DMS 273 (cell line): ENCODE measurements around the gene ZNF304.
"Not testable (repeated sequence)": the region's sequence is repeated elsewhere in the genome, so short reads cannot be mapped to it uniquely, and the experiment has no call there.

ENCODE experiments used
- DNase-seq: peaks from one replicate; lab custom pipeline; 2025; ENCODE audit not compliant: unreplicated experiment; lab: John Stamatoyannopoulos, UW

Gene ZNF304

DNA sequence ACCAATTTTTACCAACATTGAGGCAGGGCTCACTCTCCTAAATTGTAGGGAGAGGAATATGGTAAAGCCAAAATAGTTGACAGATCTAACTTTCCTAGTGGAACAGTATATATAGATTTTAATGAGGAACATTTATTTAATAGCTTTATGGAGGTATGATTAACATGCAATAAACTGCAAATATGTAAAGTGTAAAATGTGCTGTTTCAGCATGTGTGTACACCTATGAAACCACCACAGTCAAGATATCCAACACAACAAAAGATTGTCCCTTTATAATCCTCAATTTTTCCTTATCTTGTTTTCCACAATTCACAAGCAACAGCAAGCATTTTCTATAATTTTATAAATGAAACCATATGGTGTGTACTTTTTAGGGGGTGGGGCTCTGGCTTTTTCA lies 8.2 kb downstream of the ZNF304 start:
- DNase-seq: no peak

DNA sequence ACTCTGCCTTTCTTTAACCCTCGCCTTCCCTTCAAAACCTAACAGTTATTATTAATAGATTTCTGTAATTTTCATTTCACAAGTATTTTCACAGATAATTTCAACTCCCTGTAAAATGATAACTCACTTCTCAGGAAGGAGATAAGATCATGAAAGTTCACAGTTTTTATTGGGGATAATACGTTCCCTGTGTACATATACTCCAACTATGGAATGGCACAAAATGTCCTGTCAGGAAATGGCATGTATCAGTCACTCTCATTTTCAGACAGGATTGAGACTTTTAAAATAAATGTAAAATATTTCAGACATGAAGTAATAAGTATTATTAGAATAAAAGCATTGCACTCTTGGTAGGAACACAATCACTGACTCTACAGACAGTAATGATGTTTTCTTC lies 11.3 kb downstream of the ZNF304 start:
- DNase-seq: no peak

GRCh38 chr19:57362997-57363687 lies 12.1 kb downstream of the ZNF304 start, which contains the start of the genes TRAPPC2B and ZNF547:
Gene TRAPPC2B (plus strand): TSS chr19:57363551. CDS start chr19:57364834, 1,283 bp downstream.
Gene ZNF547 (plus strand): TSS chr19:57363551. CDS start chr19:57368556, 5,005 bp downstream.
- DNase-seq: peak; percentile 99

DNA sequence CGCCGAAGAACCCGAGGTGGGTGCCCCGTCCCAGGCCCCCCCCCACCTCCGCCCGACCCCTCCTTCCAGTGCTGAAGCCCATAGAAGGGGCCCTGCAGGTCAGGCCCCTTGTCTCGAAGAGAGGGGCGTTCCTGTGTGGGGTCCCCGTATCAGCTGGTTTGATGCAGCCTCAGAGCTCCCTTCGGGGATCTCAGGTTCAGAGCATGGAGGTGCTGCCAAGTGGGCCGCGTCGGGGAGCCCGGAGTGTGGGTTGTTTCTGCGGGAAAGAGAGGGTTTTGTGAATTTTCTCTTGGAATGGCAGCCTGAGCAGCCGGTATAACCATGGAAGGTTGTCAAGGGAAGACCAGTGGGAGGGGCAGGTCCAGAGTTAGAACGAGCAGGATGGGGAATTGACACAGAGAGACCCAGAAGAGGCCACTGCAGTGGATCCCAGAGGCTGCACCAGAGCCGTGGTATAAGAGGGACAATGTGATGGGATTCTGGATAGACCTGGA lies 12.7 kb downstream of the ZNF304 start:
- peak; percentile 44 for DNase-seq

DNA sequence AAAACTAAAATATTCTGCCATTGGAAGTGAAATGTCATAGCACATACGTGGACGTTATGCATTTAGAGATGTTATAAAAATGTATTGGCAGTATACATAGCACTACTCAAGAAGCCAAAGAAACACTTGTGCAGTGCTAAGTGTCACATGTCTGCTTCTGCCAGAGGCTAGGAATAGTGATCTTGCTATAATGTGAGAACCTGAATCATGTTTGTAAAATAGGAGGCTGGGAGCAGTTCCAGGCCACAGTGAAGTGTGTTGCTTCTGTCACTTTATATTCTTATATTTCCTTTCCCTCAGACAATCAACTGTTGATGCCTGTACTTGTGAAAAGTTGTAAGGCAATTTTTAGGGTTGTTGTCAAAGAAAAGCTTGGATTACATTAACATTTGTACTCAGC lies 15.7 kb downstream of the ZNF304 start:
- no peak for DNase-seq

DNA sequence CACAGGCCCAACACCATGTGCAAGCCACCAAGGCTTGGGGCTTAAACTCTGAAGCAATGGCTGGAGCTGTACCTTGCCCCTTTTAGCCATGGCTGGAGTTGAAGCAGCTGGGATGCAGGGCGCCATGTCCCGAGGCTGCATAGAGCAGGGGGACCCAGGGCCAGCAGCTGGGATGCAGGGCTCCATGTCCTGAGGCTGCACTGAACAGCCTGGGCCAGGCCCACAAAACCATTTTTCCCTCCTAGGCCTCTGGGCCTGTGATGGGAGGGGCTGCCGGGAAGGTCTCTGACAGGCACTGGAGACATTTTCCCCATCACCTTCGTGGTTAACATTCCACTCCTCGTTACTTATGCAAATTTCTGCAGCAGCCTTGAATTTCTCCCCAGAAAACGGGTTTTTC lies 23.1 kb downstream of the ZNF304 start:
- no peak for DNase-seq

DNA sequence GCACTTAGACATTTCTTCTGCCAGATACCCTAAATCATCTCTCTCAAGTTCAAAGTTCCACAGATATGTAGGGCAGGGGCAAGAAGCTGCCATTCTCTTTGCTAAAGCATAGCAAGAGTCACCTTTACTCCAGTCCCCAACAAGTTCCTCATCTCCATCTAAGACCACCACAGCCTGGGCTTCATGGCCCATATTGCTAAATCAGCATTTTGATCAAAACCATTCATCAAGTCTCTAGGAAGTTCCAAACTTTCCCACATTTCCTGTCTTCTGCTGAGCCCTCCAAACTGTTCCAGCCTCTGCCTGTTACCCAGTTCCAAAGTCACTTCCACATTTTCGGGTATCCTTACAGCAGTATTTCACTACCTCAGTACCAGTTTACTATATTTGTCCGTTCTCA lies 23.6 kb downstream of the ZNF304 start:
- DNase-seq: not testable (repeated sequence)

DNA sequence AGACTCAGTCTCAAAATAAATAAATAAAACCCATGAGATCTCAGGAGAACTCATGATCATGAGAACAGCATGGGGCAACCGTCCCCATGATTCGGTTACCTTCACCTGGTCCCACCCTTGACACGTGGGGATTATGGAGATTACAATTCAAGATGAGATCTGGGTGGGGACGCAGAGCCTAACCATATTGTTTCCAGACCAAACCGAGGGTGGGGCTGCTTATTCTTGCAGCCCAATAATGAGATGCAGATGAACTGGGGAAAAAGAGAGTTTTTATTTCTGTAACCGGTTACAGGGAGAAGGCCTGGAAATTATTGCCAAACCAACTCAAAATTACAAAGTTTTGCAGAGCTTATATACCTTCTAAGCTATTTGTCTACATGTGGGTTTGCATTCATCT lies 25.1 kb downstream of the ZNF304 start:
- no peak for DNase-seq

GRCh38 chr19:57377498-57378146 lies 26.6 kb downstream of the ZNF304 start:
- no peak for DNase-seq

- DNase-seq: no peak
Measured at GRCh38 chr19:57380923-57381322, 29.9 kb downstream of the ZNF304 start.

DNA sequence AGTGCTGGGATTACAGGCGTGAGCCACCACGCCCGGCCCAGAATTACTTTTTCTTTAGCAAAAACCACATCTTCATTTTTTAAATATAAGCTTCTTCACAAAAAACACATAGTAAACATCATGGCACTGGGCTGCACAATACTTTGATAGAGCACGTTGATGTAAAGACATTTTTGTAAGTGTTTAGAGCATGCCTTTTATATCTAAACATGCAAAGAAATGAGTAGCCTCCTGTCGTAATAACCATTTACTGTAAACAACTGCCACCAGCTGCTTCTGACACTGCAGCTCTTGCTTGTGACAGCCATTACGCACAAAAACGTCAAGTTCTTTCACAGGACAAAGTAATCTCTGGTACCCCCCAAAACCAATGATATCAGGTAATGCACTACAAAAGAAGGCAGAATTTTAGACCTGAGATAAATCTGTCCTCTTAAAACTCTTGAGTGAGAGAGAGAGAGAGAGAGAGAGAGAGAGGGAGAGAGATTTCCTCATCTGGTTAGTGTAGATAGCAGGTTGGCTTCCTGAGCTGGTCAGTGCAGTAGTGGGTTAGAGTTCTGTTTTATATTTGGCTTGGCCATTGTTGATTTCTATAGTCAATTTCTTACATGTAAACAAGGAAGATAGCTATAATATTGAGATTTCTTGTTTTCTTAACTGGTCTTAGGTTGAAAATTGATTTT lies 31.9 kb downstream of the ZNF304 start:
- DNase-seq: no peak

DNA sequence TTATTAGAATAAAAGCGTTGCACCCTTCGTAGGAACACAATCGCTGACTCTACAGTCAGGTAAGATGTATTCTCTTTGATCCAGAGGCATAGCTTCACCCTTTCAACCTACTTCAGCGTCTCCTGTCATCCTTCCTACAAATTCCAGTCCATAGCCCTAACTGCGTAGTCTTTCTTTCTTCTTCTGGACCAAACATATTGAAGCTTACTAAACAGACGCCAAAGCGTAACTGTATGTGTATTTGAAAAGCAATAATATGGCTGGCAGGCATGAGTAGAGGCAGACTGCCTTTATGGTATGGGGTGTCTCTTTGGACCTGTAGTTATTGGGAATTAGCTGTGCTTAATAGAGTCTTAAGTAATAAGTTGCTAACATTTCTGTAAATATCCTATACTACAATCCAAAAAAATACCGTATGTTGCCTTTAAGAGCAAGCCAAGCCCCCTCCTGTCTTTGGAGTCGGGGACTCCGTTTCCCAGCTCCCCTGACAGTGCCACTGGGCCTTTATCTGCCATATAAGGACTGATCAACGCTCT lies 38.2 kb downstream of the ZNF304 start:
- DNase-seq: no peak

DNA sequence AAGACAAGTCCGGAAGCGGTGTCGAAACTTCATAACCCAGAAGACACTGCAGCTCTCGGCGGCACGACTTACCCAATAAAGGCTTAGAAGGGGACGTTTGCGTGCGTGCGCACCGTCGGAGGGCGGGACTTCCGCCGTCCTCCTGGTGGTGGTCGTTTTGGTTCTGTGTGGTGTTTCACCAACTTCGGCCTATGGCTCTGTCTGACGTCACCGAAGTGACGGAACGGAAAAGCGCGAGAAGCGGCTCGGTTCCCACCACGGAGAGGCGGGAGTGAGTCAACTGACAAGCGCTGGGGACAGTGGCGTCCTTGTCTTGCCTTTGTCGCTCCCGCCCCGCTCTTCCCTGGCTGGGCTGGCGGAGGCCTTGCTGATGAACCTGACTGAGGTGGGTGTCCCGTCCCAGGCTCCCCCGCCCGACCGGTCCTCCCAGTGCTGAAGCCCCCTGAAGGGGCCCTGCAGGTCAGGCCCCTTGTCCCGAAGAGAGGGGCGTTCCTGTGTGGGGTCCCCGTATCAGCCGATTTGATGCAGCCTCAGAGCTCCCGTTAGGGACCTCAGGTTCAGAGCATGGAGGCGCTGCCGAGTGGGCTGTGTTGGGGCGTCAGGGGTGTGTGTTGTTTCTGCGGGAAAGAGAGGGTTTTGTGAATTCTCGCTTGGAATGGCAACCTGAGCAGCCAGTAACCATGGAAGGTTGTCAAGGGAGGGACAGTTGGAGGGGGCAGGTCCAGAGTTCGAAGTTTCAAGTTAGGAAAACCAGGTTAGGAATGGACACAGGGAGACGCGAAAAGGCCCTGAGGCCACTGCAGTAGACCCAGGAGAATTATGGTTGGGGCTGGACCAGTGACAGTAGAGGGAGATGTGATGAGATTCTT lies 38.9 kb downstream of the ZNF304 start, which contains the start of gene ZNF548:
Gene ZNF548 (plus strand): TSS at position 125 of the 869 bp plus-strand sequence. CDS start 246 bp downstream, at position 371.
- peak; percentile 99 for DNase-seq

- DNase-seq: no peak
Measured at GRCh38 chr19:57395710-57396109, 44.6 kb downstream of the ZNF304 start.

DNA sequence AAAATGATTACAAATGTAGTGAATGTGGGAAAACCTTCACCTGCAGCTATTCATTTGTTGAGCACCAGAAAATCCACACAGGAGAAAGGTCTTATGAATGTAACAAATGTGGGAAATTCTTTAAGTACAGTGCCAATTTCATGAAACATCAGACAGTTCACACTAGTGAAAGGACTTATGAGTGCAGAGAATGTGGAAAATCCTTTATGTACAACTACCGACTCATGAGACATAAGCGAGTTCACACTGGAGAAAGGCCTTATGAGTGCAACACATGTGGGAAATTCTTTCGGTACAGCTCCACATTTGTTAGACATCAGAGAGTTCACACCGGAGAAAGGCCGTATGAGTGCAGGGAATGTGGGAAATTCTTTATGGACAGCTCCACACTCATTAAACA lies 47.8 kb downstream of the ZNF304 start:
- no peak for DNase-seq

DNA sequence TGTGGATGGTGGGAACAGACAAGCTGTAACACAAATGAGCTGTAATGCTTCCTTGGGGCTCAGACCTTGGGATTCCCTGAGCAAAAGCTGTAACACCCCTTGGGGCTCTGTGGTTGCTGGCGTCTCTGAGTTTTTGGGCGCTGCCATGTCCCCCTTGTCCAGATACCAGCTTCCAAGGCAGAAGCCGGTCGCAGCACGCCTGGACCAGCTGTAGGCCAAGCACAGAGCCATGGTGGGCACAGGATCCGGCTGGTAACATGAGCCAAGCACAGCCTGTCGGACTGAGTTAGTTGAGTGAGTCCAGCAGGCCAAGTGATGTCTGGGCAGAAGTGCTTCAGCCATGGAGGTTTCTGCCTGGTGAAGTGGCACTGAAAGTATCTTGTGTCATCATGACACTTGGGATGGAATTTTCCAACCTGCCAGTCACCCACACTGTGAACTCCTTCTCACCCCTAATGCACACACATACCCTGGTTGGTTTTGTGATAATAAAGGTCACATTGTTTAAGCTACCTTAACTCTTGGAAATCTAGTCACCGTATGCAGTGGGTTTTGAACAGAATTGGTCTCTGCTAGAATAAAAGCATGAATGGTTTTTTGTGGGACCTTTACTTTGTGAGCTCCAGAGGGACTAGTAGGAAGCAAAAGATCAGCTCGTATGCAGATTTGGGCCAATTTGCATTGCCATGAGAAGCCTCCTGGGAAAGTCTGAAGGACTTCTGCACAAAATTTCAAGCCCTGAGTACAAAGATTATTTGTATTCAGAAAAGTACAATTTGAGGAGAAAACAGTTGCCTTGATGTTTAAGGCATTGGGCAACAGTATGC lies 52.9 kb downstream of the ZNF304 start:
- no peak for DNase-seq

DNA sequence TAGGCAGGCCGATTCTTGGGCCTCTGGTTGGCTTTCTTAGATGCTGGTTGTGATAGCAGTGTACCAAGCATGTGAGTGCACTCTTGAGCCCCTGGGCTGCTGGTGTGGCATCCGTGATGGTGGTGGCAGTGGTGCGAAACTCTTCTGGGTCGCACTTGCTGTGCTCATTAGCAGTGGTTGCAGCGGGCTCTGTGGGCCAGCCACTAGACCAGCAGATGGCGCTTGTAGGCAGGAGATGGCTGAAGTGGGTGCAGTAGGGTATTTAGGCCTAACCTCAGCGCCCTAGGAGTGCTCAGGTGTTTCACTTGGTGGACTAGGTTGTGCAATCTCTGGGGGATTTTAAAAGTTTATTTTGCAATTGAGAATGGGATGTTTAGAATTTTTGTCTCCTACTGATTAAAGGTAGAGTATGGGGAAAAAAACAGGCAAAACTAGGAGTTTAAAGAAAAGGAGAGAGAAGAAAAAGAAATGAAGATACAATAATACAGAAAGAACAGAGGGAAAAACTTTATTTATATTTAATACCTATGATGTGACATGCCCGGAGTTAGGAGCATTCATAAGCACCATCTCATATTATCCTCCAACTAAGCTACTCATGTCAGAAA lies 55.5 kb downstream of the ZNF304 start:
- peak; percentile 84 for DNase-seq
